NCI-H1436 treated with DMSO at 0.1 percent for 48 hours (cell line): ENCODE measurements around the gene TRMT61B.

Source experiments
- DNase-seq: peaks from one replicate; lab custom pipeline; 2025; lab: John Stamatoyannopoulos, UW

TRMT61B gene

GRCh38 chr2:28870146-28870891 is at the start of gene TRMT61B:
Gene TRMT61B, minus strand, starts transcription at chr2:28870309. Its CDS starts 32 bp downstream, at chr2:28870277.
- DNase-seq: peak; percentile 48

- DNase-seq: no peak
These were observed 45.8 kb upstream of the TRMT61B start for GRCh38 chr2:28915939-28916338.

- DNase-seq: no peak
These were observed 39.7 kb upstream of the TRMT61B start for GRCh38 chr2:28909655-28910353.

GRCh38 chr2:28908172-28908571 is 38.1 kb upstream of the TRMT61B start:
- DNase-seq: no peak

- no peak for DNase-seq
These were observed 36.7 kb upstream of the TRMT61B start for GRCh38 chr2:28906821-28907220.

- DNase-seq: no peak
These were observed 36.3 kb upstream of the TRMT61B start for GRCh38 chr2:28906376-28906775.

- DNase-seq: no peak
These were observed 35.4 kb upstream of the TRMT61B start for GRCh38 chr2:28905533-28905932.

GRCh38 chr2:28904802-28905457 is 34.8 kb upstream of the TRMT61B start:
- no peak for DNase-seq

GRCh38 chr2:28904295-28904694 is 34.2 kb upstream of the TRMT61B start:
- no peak for DNase-seq

- no peak for DNase-seq
These were observed 32.5 kb upstream of the TRMT61B start for GRCh38 chr2:28902584-28902983.

- no peak for DNase-seq
These were observed 31.7 kb upstream of the TRMT61B start for GRCh38 chr2:28901841-28902240.

GRCh38 chr2:28901202-28901601 is 31.1 kb upstream of the TRMT61B start:
- DNase-seq: no peak

GRCh38 chr2:28898048-28898447 is 27.9 kb upstream of the TRMT61B start:
- no peak for DNase-seq

GRCh38 chr2:28896906-28897305 is 26.8 kb upstream of the TRMT61B start:
- DNase-seq: no peak

GRCh38 chr2:28895189-28895893 is 25.2 kb upstream of the TRMT61B start:
- DNase-seq: no peak

GRCh38 chr2:28894470-28895188 is 24.5 kb upstream of the TRMT61B start, which contains the start of gene WDR43:
Gene WDR43, plus strand, starts transcription at chr2:28894667. Its CDS starts 32 bp downstream, at chr2:28894699.
- peak; percentile 93 for DNase-seq

GRCh38 chr2:28893488-28893887 is 23.4 kb upstream of the TRMT61B start:
- no peak for DNase-seq

- DNase-seq: no peak
These were observed 10.1 kb upstream of the TRMT61B start for GRCh38 chr2:28880193-28880592.

- no peak for DNase-seq
These were observed 1.5 kb upstream of the TRMT61B start for GRCh38 chr2:28871620-28872019.

GRCh38 chr2:28869494-28870145 is 489 bp downstream of the TRMT61B start:
- DNase-seq: no peak

- DNase-seq: no peak
These were observed 1.5 kb downstream of the TRMT61B start for GRCh38 chr2:28868611-28869010.
